Neutrophil (primary cell): Measurements from ENCODE around the gene RPTOR.

Source experiments
- H3K27ac ChIP-seq: fragments of 200-600 bp; sonication (generic); 2 replicates; pipeline ENCODE4 v1.5.1; 2016; ENCODE audit warnings: mild to moderate bottlenecking, moderate library complexity
- H3K27me3 ChIP-seq: fragments of 200-600 bp; sonication (generic); 2 replicates; pipeline ENCODE4 v1.6.0; 2016; ENCODE audit warnings: mild to moderate bottlenecking
- H3K36me3 ChIP-seq: fragments of 200-600 bp; sonication (generic); 2 replicates; pipeline ENCODE4 v1.5.1; 2017
- H3K4me1 ChIP-seq, 2 experiments: fragments of 200-600 bp in 1 of 2; sonication (generic) in 1 of 2; 1 replicate in 1 of 2; 2 replicates in 1 of 2; pipeline versions ENCODE4 v1.5.1 to v1.6.1; 2013 to 2016; ENCODE audit warnings: low read depth in 1 of 2, low read length in 1 of 2, mild to moderate bottlenecking in 1 of 2, moderate library complexity in 1 of 2; ENCODE audit not compliant: control insufficient read depth in 1 of 2, insufficient read depth in 1 of 2
- H3K4me3 ChIP-seq, 2 experiments: fragments of 200-600 bp in 1 of 2; sonication (generic) in 1 of 2; 1 replicate in 1 of 2; 2 replicates in 1 of 2; pipeline ENCODE4 v1.5.1; 2013 to 2016; ENCODE audit warnings: low read depth in 1 of 2, low read length in 1 of 2, mild to moderate bottlenecking in 1 of 2, moderate library complexity in 1 of 2
- H3K9me3 ChIP-seq: fragments of 200-600 bp; sonication (generic); 2 replicates; pipeline ENCODE4 v1.5.1; 2016
- TF ChIP-seq, protein P1 (sequence below): fragments of 200-600 bp; sonication (generic); IDR thresholded peaks from 2 replicates; pipeline ENCODE4 v1.5.1; 2016; ENCODE audit warnings: antibody characterized with exemption

RPTOR gene

DNA sequence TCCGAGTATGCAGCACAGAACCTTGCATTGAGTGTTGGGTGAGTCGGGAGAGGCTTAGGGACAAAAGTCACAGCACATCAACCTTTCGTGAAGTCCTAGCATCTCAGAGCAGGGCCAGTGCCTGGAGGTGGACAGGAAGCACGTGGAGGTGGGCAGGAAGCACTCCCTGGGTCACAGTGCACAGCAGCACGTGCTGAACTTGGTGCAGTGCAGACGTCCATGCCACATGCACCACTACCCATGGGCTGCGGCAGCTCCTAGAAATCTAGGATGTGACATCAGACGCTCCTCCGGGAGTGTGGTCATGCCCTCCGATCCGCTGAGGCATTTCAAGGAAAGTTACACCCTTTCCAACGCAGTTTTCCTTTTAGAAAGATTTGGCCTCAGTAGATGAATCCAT, 363.6 kb downstream of the RPTOR start:
- H3K36me3 ChIP-seq: peaks cover 12% of the 10 kb centered on the region
- H3K4me1 ChIP-seq: no peaks in the 10 kb centered on the region
- no peaks in the 10 kb centered on the region for H3K9me3 ChIP-seq
- H3K27me3 ChIP-seq: no peaks in the 10 kb centered on the region
- no peak overlapping the region for H3K27ac ChIP-seq
- no peak overlapping the region for H3K4me3 ChIP-seq
- TF ChIP-seq, protein P1, sequence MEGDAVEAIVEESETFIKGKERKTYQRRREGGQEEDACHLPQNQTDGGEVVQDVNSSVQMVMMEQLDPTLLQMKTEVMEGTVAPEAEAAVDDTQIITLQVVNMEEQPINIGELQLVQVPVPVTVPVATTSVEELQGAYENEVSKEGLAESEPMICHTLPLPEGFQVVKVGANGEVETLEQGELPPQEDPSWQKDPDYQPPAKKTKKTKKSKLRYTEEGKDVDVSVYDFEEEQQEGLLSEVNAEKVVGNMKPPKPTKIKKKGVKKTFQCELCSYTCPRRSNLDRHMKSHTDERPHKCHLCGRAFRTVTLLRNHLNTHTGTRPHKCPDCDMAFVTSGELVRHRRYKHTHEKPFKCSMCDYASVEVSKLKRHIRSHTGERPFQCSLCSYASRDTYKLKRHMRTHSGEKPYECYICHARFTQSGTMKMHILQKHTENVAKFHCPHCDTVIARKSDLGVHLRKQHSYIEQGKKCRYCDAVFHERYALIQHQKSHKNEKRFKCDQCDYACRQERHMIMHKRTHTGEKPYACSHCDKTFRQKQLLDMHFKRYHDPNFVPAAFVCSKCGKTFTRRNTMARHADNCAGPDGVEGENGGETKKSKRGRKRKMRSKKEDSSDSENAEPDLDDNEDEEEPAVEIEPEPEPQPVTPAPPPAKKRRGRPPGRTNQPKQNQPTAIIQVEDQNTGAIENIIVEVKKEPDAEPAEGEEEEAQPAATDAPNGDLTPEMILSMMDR: no peak

DNA sequence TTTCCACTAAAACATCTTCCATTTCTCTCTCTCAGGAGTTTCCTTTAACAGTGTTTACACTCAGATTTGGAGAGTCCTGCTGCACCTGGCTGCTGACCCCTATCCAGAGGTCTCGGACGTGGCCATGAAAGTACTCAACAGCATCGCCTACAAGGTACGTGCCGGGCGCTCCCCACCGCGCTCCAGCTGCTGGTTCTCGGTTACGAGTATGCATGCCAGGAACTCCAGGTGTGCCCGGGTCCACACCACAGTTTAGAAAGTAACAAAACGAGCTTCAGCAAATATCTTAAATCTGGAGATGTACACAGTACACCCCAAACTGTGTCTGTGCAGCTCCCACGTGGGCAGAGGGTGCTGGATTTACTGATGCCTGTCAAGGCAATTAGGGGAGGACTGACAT, 364.1 kb downstream of the RPTOR start:
- Histone ChIP-seq H3K27ac (no peak overlapping the region), H3K9me3 (no peaks in the 10 kb centered on the region), H3K36me3 (peaks cover 12% of the 10 kb centered on the region), H3K27me3 (no peaks in the 10 kb centered on the region), H3K4me3 (no peak overlapping the region), H3K4me1 (no peaks in the 10 kb centered on the region)
- TF ChIP-seq, protein P1: no peak

DNA sequence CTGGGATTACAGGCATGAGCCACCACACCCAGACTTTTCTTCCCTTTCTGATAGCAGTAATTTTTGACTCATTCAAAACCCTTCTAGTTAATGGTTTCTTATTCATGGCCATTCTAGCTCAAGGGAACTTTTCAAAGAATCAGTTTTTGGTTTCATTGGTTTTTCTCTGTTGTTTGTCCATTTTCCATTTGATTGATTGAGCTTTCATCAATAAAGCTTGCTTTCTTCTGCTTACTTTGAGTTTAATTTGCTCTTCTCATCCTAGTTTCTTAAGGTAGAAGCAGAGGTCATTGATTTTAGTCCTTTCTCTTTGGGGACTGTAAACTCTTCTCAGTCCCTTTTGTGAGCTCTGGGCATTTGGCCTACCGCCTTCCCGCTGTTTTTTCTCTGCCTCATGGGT, 365.0 kb downstream of the RPTOR start:
- TF ChIP-seq, protein P1: no peak
- Histone ChIP-seq H3K4me3 (no peak overlapping the region), H3K4me1 (no peaks in the 10 kb centered on the region), H3K36me3 (peaks cover 12% of the 10 kb centered on the region), H3K27ac (no peak overlapping the region), H3K27me3 (no peaks in the 10 kb centered on the region), H3K9me3 (no peaks in the 10 kb centered on the region)

DNA sequence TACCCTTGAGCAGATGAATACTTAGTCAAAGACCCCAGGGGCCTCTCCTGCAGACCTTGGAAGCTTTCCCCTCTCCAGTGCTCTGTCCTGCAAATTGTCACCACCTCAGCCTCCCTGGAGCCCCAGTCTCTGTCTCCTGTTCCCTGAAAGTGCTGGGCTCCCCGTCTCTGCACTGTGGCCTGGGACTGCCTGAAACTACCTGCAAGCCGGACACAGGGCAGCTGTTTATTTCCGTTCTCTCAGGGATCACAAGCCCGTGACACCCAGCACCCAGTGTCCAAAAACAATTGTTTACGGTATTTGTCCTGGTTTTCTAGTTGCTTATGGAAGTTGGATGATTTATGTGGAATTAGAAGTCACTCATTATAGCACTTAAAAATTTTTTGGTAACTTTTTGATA, 365.4 kb downstream of the RPTOR start:
- TF ChIP-seq, protein P1: no peak
- H3K27me3 ChIP-seq: no peaks in the 10 kb centered on the region
- no peak overlapping the region for H3K27ac ChIP-seq
- no peak overlapping the region for H3K4me3 ChIP-seq
- H3K9me3 ChIP-seq: no peaks in the 10 kb centered on the region
- H3K36me3 ChIP-seq: peaks cover 12% of the 10 kb centered on the region
- no peaks in the 10 kb centered on the region for H3K4me1 ChIP-seq

DNA sequence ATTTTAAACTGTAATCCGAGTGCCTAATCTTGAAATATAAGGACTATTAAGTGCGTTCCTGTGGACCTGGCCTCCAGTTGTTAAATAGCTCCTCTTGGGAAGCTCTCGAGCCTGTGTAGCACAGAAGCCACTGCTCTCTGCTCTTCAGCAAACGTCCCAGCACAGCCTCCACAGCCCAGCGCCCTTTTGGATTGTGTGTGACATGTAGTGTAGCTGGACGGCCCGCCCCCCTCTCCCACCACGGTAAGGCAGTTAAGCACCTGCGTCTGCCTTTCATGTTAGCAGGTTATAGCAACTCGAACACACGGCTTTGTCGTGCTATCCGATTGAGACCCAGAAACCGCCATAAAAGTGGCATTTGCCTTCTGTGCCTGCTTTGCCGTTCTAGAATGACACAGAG, 367.8 kb downstream of the RPTOR start:
- H3K27ac ChIP-seq: no peak overlapping the region
- H3K36me3 ChIP-seq: peaks cover 5% of the 10 kb centered on the region
- H3K4me1 ChIP-seq: no peaks in the 10 kb centered on the region
- H3K4me3 ChIP-seq: no peak overlapping the region
- H3K27me3 ChIP-seq: no peaks in the 10 kb centered on the region
- TF ChIP-seq, protein P1: no peak
- no peaks in the 10 kb centered on the region for H3K9me3 ChIP-seq
